PC-9 (cell line): Measurements from ENCODE around the gene KANSL3. TPM values are rescaled to one million over a fixed set of nuclear protein-coding genes. Genes with fewer than 3 reads are reported as not detected.

Source experiments
- BruUV-seq: library from RNA; stranded (reverse); fragments of 400-500 nt; replicated peaks from 2 replicates; lab custom pipeline; 2021; lab: Mats Ljungman, UMichigan
- CTCF ChIA-PET: fragments of 300-600 bp; sonication (Branson Sonifier 250); formaldehyde crosslinking; loops from one replicate; lab custom pipeline; 2022; ENCODE audit warnings: antibody characterized with exemption; lab: Charles Lee
- POLR2A ChIA-PET: fragments of 300-600 bp; sonication (Branson Sonifier 250); formaldehyde crosslinking; loops from one replicate; lab custom pipeline; 2022; ENCODE audit warnings: antibody characterized with exemption; ENCODE audit not compliant: unreplicated experiment; lab: Charles Lee
- DNase-seq, 2 experiments: peaks; one replicate each; pipeline versions ENCODE4 v3.0.0 to v3.0.0-alpha.2; 2015 to 2022; ENCODE audit warnings: mixed read lengths in 1 of 2
- H2AFZ ChIP-seq: fragments of 200-600 bp; sonication (generic); 2 replicates; pipeline ENCODE4 v1.8.1; 2017; ENCODE audit warnings: antibody characterized with exemption
- H3F3A ChIP-seq: fragments of 200-600 bp; sonication (generic); 2 replicates; pipeline ENCODE4 v1.8.1; 2017; ENCODE audit warnings: antibody characterized with exemption, mild to moderate bottlenecking, low read depth; ENCODE audit not compliant: insufficient read depth
- H3K27ac ChIP-seq: fragments of 200-600 bp; sonication (generic); 2 replicates; pipeline ENCODE4 v1.6.1; 2016; ENCODE audit warnings: mixed run types
- H3K27me3 ChIP-seq: fragments of 200-600 bp; sonication (generic); 2 replicates; pipeline ENCODE4 v1.6.1; 2016; ENCODE audit warnings: low read depth, mixed run types; ENCODE audit not compliant: insufficient read depth
- H3K36me3 ChIP-seq: fragments of 200-600 bp; sonication (generic); 2 replicates; pipeline ENCODE4 v1.6.1; 2016; ENCODE audit warnings: low read depth, mixed run types
- H3K4me1 ChIP-seq: fragments of 200-600 bp; sonication (generic); replicated peaks from 2 replicates; pipeline ENCODE4 v1.6.1; 2016; ENCODE audit warnings: mixed run types; ENCODE audit not compliant: insufficient read depth
- H3K4me2 ChIP-seq: fragments of 200-600 bp; sonication (generic); 2 replicates; pipeline ENCODE4 v1.6.1; 2017; ENCODE audit warnings: mixed run types
- H3K4me3 ChIP-seq: fragments of 200-600 bp; sonication (generic); 2 replicates; pipeline ENCODE4 v1.6.1; 2016; ENCODE audit warnings: mixed run types
- H3K79me2 ChIP-seq: fragments of 200-600 bp; sonication (generic); 2 replicates; pipeline ENCODE4 v1.6.1; 2017; ENCODE audit warnings: low read depth, mixed run types
- H3K9me2 ChIP-seq: fragments of 200-600 bp; sonication (generic); 2 replicates; pipeline ENCODE4 v1.8.1; 2017; ENCODE audit warnings: mild to moderate bottlenecking; ENCODE audit not compliant: insufficient read depth
- H3K9me3 ChIP-seq: fragments of 200-600 bp; sonication (generic); 2 replicates; pipeline ENCODE4 v1.8.1; 2016; ENCODE audit warnings: low read depth; ENCODE audit not compliant: insufficient read depth
- H4K20me1 ChIP-seq: fragments of 200-600 bp; sonication (generic); 2 replicates; pipeline ENCODE4 v1.8.1; 2017; ENCODE audit not compliant: insufficient read depth
- EZH2 ChIP-seq: fragments of 200-600 bp; sonication (generic); IDR thresholded peaks from 2 replicates; pipeline ENCODE4 v1.8.0; 2017; ENCODE audit warnings: antibody characterized with exemption, low read depth
- intact Hi-C: fragments of 100-400 bp; cut with micrococcal nuclease; formaldehyde crosslinking; loops from one replicate; pipeline ENCODE4 v1.10.0; 2022; ENCODE audit not compliant: unreplicated experiment
- total RNA-seq: library from RNA; stranded (reverse); gene quantifications from 2 replicates; pipeline ENCODE4 v1.2.3, GENCODE V29; 2021
- TF ChIP-seq, protein P1 (sequence below): fragments of 200-600 bp; sonication (generic); conservative IDR thresholded peaks from 2 replicates; pipeline ENCODE4 v1.6.1; 2017; ENCODE audit warnings: mixed run types, antibody characterized with exemption, mild to moderate bottlenecking, moderate library complexity

KANSL3 gene
- total RNA-seq, 1 experiment from 2014 or later = 52.0 TPM

DNA sequence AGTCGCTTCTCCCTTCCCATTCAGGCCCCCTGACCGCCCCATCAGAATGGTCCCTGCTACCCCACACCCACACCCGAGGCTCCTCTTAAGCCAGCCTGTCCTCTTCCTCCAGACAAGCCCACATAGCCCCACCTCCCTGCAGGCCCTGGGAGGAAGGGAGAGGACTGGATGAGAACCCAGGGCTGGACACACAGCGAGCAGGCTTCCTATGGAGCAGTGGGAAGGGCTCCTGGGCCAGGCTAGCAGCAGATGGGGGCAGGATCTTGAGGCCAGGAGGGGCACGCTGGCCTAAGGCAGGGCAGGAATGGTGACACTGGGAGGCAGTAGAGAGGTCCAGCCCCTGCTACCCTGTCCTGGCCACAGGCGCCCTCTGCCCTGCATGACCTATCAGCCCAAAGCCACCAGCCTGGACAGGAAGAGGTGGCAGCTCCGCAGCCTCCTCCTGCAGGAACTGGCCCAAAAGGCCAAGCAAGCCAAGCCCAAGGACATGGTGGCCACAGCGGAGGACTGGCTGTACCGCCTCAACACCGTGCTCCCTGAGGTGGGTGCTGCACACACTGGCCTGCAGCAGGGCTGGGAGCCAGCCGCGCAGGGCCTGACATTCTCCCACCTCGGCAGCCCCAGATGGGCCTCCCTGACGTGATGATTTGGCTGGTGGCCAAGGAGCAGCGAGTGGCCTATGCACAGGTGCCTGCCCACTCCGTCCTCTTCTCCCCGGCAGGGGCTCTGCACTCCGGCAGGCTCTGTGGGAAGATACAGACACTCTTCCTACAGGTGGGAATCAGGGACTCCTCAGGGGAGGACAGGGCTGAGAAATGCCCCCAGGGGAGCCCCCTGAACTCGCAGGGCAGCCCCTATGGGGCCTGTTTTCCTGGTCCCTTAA lies 47.7 kb upstream of the KANSL3 start:
- no TSS peak for BruUV-seq
- no peaks in the 10 kb centered on the region for H3K9me3 ChIP-seq
- CTCF ChIA-PET = no interaction called here
- intact Hi-C loops = no loop called here
- no peak overlapping the region for H3K4me3 ChIP-seq
- H3K9me2 ChIP-seq = no peaks in the 10 kb centered on the region
- H4K20me1 ChIP-seq = no peaks in the 10 kb centered on the region
- H3K27ac ChIP-seq = no peak overlapping the region
- no peaks in the 10 kb centered on the region for H3F3A ChIP-seq
- TF ChIP-seq EZH2 = no peak
- TF ChIP-seq, protein P1, sequence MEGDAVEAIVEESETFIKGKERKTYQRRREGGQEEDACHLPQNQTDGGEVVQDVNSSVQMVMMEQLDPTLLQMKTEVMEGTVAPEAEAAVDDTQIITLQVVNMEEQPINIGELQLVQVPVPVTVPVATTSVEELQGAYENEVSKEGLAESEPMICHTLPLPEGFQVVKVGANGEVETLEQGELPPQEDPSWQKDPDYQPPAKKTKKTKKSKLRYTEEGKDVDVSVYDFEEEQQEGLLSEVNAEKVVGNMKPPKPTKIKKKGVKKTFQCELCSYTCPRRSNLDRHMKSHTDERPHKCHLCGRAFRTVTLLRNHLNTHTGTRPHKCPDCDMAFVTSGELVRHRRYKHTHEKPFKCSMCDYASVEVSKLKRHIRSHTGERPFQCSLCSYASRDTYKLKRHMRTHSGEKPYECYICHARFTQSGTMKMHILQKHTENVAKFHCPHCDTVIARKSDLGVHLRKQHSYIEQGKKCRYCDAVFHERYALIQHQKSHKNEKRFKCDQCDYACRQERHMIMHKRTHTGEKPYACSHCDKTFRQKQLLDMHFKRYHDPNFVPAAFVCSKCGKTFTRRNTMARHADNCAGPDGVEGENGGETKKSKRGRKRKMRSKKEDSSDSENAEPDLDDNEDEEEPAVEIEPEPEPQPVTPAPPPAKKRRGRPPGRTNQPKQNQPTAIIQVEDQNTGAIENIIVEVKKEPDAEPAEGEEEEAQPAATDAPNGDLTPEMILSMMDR = no peak
- H3K79me2 ChIP-seq = no peaks in the 10 kb centered on the region
- H3K27me3 ChIP-seq = no peaks in the 10 kb centered on the region
- no peak for DNase-seq
- POLR2A ChIA-PET = no interaction called here
- H3K36me3 ChIP-seq = no peaks in the 10 kb centered on the region
- H3K4me2 ChIP-seq = no peak overlapping the region
- H3K4me1 ChIP-seq = no peaks in the 10 kb centered on the region
- no peak overlapping the region for H2AFZ ChIP-seq

DNA sequence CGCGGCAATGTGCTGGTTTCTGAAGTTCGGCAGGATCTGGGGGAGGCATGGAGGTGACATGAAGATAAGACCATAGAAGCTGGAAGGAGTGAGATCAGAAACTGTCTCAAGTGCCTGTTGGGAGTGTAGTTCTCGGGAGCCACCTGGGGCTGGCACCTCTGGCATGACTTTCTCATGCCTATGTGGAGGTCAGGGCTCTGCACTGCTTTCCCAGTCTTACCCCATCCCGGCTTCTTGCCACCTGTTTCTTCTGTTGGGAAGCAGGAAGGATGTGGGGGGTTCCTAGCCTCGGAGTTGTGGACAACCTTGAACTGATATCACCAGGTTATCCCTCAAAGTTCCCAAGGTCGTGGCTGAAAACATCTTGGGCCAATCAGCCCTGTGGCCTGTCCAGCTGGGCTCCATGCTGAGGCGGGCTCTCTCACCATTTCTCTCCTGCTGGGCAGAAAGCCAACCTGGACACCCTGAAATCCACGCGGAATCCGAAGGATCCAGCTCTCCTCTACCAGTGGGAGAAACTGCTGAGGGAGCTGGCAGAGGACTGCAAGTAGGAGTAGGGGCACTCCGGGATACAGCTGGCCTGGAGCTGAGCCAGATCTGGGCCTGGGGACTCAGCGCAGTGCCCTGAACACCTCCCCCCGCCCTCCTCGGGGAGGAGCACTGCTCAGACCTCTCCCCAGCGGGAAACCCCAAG lies 46.9 kb upstream of the KANSL3 start:
- H3F3A ChIP-seq = no peaks in the 10 kb centered on the region
- H3K4me3 ChIP-seq = no peak overlapping the region
- no peaks in the 10 kb centered on the region for H4K20me1 ChIP-seq
- H3K9me3 ChIP-seq = no peaks in the 10 kb centered on the region
- BruUV-seq = no TSS peak
- intact Hi-C loops = no loop called here
- no peak overlapping the region for H3K4me2 ChIP-seq
- CTCF ChIA-PET = no interaction called here
- no peaks in the 10 kb centered on the region for H3K36me3 ChIP-seq
- H2AFZ ChIP-seq = no peak overlapping the region
- no peak overlapping the region for H3K27ac ChIP-seq
- no peaks in the 10 kb centered on the region for H3K9me2 ChIP-seq
- TF ChIP-seq EZH2 = no peak
- TF ChIP-seq, protein P1 = no peak
- no peaks in the 10 kb centered on the region for H3K27me3 ChIP-seq
- H3K4me1 ChIP-seq = no peaks in the 10 kb centered on the region
- DNase-seq = no peak
- no peaks in the 10 kb centered on the region for H3K79me2 ChIP-seq
- POLR2A ChIA-PET = no interaction called here

DNA sequence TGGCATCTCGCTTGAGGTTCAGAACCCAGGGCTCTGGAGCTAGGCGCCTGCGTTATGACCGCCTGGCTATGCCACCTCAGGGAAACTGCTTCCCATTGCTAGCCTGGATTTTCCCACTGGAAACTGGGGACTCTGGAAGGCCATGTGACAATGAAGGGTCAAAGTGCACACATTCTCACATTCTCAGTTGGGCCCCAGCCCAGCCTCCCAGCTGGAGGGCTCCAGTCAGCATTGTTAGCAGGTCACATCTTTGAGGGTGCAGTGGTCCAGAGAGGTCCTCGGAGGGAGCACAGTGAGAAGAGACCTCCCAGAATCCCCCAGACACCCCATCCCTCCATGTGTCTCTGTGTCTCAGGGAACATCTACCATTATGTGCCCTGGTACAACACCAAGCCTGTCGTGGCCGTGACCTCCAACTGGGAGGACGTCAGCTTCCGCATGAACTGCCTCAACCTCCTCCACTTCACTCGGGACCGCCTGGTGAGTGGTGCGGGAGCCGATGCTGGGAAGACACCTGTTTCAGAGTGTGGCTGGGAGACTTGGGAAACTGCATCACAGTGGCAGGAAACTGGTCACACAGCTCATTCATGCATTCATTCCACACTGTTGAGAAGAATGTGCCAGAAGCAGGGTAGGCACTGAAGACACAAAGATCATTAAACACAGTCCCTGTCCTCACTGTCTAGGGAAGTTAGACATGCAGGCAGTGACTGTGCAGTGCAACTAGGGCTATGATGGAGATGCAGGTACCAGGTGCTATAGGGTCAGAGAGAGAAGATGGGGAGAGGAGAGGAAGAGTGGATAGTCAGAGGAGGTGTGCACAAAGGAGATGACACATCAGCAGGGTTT lies 46.1 kb upstream of the KANSL3 start:
- H3K4me1 ChIP-seq = no peaks in the 10 kb centered on the region
- no peak overlapping the region for H3K4me2 ChIP-seq
- no peak for DNase-seq
- H3K4me3 ChIP-seq = no peak overlapping the region
- no peak overlapping the region for H2AFZ ChIP-seq
- no peaks in the 10 kb centered on the region for H3K79me2 ChIP-seq
- BruUV-seq = no TSS peak
- H3K9me3 ChIP-seq = no peaks in the 10 kb centered on the region
- no peak overlapping the region for H3K27ac ChIP-seq
- TF ChIP-seq, protein P1 = no peak
- TF ChIP-seq EZH2 = no peak
- intact Hi-C loops = no loop called here
- H3K36me3 ChIP-seq = no peaks in the 10 kb centered on the region
- POLR2A ChIA-PET = no interaction called here
- CTCF ChIA-PET = no interaction called here
- H3F3A ChIP-seq = no peaks in the 10 kb centered on the region; the same call in 1 of the 2 replicates
- H3K9me2 ChIP-seq = no peaks in the 10 kb centered on the region
- H4K20me1 ChIP-seq = no peaks in the 10 kb centered on the region
- H3K27me3 ChIP-seq = no peaks in the 10 kb centered on the region
